ENCODE measurements around the gene PRRG1.
"Not testable (repeated sequence)": the region's sequence is repeated elsewhere in the genome, so short reads cannot be mapped to it uniquely, and the experiment has no call there.

- TF ChIP-seq POLR2A, POLR2AphosphoS5, TAF1, SPI1, POU2F2 (IDR thresholded peaks at IDR 0.05; ENCODE audit: low read depth, low read length): not testable (repeated sequence)
These were observed 135.2 kb downstream of the PRRG1 start for GRCh38 chrX:37484335-37484734.
